ENCODE measurements around the gene VAPA. TPM values are rescaled to one million over a fixed set of nuclear protein-coding genes. Genes with fewer than 3 reads are reported as not detected.

VAPA gene
- polyA plus RNA-seq, 5 donors, result 177 to 231 (median 213) TPM

- no peak for DNase-seq
Observed at GRCh38 chr18:9931678-9932077, 17.9 kb downstream of the VAPA start.

GRCh38 chr18:9933865-9934264, 20.0 kb downstream of the VAPA start:
- no peak for DNase-seq

GRCh38 chr18:9934274-9934673, 20.5 kb downstream of the VAPA start:
- no peak for DNase-seq

DNA sequence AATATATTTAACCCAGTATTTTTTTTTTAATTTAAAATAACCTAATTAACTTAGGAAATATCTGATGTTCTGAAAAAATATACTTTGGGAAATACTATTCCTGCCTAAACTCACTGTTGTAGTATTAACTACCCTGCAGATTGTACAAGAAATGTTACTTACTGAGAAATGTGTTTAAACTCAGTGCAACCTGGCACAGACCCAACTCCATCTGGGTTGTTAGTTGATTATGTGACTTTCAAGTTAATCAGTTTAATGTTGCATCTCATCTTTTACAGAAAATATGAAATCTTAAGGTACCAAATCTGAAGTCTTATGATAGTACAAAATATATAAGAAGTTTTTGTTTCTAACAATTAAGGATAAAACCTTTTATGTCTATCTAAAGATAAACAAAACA, 27.3 kb downstream of the VAPA start:
- no peak for DNase-seq

DNA sequence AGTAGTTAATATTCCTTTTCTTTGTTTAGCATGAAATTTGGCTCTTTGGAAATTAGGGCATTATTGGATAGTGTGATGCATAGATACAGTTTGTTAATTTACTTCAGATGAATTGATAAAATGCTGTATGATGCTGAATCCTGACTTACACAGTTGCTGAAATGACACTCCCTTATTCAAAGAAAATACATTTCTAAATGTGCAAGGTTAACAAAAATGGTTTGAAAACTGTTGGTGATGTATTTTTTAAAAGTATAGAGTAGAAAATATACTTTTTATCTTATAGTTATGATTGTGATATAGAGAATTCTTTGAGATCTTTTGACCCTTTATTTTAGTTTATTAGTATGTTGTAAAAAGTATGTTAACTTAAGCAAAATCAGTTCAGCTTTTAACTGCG, 27.8 kb downstream of the VAPA start:
- no peak for DNase-seq

DNA sequence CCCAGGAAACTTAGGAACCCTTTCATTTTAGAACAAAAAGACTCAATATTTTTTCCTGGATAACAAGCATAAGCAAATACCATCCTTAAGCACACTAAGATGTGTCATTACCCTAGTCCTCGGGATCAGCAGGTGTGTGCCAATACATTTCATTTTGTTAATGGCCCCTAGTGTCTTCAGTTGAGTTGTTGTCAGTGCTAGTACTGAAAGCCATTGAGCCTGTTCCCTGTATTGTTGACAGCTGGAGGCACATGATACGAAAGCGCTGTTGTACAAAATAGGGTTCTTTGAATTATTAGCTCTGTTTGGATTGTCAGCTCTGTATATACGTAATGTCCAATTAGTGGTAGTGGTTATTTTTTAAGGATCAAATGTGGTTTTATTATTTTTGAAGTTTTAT, 29.5 kb downstream of the VAPA start:
- no peak for DNase-seq

DNA sequence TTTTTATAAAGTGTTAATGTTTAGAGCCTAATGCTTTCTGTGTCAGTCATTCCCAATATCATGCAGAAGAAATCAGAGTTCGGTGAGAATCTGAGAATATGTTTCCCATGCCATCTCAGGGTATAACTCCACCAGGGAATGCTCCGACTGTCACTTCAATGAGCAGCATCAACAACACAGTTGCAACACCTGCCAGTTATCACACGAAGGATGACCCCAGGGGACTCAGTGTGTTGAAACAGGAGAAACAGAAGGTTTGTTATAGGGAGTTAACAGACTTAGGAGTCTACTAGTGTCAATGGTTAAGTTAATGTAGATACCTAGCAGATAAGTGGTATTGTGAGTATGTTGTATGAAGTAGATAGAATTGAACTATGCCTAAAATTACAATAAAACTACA, 31.0 kb downstream of the VAPA start:
- DNase-seq, result no peak

DNA sequence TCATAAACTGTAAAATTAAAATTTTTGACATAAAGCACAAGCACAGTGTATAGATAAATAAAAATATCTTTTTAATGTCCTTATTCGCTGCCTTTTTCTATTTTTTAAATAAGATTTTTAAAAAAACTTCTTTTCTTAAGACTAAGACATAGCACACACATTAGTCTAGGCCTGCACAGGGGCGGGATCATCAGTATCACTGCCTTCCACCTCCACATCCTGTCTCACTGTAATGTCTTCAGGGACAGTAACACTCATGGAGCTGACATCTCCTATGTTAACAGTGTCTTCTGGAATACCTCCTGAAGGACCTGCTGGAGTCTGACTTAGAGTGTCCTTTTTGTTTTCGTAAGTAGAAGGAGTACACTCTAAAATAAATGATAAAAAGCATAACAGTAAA, 33.0 kb downstream of the VAPA start:
- no peak for DNase-seq

DNA sequence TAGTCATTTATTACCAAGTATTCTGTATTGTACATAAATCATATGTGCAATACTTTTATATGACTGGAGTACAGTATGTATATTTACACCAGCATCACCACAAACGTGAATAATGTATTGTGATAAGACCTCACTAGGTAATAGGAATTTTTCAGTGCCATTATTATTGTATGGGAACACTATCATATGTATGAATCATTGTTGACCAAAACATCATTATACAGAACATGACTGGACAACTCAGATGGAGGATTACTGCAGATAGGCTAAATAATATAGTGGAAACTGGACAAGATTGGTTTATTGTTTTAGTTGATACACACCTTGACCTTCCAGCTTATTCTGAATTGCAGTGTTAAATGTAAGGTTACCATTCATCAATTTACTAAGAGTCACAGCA, 33.4 kb downstream of the VAPA start:
- DNase-seq, result no peak

DNA sequence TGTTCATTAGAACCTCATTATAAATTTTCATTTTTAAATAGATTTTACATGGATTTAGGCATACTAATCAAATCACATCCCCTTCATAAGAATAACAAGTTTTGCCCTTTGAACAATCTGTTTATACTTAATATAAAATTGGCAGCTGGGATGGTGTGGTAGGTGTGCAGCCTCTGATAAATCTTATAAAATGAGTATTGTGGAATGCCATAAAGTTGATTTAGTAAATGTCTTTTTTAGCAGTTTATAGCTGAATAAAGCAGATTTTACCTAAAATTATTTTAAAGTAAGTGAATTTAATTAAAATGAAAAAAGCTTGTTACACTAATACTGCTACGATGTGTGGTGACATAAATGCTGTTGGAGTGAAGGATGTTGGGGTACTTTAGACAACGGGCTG, 35.5 kb downstream of the VAPA start:
- DNase-seq, result no peak

DNA sequence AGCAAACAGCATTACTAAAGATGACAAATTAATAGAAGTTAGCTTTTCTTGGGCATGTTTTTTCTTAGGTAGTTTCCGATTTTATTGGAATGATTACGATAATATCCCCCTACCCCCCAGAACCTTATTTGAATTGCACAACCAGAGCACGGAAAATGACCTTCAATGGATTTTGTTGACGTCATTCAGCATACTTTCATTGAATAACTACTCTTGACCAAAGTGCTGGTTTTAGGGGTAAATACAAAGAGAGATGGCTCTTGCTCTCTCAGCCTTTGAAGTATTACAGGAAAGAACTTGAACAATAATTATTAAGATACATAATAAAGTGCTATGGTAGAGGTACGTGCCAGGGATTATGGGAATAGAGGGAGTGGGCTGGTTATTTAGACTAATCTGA, 36.0 kb downstream of the VAPA start:
- DNase-seq, result no peak

- no peak for DNase-seq
Observed at GRCh38 chr18:9950289-9951016, 36.6 kb downstream of the VAPA start.

DNA sequence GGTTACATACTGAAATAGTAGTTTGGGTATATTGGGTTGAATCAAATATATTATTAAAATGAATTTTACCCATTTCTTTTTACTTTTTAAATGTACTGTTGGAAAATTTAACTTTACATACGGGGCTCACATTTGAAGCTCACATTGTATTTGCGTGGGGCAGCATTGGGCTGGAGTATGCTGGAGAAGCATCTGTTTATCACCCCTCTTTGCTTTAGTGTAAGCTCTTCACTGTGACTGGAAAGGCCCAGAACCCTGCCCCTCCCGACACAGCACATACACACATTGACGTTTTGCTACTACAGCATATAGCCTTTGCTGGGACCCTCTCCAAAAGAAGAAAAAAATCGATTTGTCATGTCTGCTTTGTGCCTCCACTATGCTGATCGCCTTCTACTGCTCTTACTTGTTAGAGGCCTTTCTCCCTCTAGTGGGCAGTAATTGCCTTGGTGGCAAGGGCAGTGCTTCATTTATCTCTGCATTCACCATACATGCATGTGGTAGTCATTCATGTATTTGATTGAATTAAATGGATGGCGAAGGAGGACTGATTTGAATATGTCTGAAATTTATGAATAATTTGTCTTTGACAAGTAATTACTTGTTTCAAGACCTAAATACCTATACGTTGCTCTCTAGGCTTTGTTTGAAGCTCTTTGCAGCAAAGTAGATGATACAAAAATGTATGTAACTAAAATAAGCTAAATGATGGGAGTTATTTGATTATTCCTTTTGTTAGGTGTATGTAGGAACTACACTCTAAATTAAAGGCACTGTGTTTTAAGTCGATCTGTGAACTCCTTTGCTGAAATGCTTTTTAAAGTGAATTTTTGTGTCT, 37.4 kb downstream of the VAPA start:
- peak; percentile 23 to 46 for DNase-seq

- DNase-seq, result no peak
Observed at GRCh38 chr18:9952633-9953416, 39.0 kb downstream of the VAPA start.

- DNase-seq, result no peak
Observed at GRCh38 chr18:9958861-9959399, 45.1 kb downstream of the VAPA start.

DNA sequence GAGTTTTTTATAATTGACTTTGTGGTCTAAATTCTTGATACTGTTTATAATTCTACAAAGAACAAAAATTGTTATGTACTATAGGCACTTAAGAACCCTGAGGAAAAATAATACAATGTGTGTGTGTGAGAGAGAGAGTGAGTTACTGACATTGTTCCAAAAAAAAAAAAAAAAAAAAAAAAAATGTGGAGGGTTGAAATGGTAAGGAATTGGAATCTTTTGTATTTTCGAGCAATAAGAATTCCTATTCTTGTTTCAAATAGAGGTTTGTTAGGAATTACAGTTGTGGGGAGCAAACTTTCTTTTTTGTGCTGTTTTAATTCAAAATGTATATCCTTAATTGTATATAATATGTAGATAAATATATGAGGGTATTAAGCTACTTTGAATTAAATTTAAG, 45.7 kb downstream of the VAPA start:
- DNase-seq, result no peak

DNA sequence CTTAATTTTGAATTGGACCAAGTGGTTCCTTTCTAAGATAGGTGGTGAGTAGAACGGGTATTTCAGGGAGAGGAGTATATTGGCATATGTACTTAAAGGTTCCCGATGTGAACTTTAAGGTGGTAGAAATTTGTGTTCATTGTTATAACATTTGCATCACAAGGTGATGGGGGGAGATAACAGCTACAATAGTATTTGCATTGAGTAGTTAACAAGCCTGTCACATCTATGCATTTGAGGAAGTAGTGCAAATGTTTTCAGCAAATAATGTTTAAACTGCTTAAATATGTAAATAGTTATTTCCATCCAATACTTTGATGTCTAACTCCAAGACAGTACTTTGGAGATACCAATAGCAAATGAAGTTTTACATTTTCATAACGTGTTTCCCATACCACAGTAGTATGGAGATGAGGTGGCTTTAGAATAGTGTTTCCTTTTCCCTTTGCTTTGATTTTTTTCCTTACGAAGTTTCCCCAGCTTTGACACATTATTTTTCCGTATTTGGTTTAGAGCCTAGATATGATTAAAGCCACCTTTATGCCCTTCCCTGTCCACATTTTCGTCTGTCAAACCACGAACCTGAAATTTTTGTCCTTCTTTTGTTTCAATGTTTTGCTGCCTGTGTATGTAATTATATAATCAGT, 46.6 kb downstream of the VAPA start:
- DNase-seq, result no peak

- DNase-seq, result no peak
Observed at GRCh38 chr18:9961041-9961440, 47.2 kb downstream of the VAPA start.

GRCh38 chr18:9965711-9966624, 52.2 kb downstream of the VAPA start:
- no peak for DNase-seq

DNA sequence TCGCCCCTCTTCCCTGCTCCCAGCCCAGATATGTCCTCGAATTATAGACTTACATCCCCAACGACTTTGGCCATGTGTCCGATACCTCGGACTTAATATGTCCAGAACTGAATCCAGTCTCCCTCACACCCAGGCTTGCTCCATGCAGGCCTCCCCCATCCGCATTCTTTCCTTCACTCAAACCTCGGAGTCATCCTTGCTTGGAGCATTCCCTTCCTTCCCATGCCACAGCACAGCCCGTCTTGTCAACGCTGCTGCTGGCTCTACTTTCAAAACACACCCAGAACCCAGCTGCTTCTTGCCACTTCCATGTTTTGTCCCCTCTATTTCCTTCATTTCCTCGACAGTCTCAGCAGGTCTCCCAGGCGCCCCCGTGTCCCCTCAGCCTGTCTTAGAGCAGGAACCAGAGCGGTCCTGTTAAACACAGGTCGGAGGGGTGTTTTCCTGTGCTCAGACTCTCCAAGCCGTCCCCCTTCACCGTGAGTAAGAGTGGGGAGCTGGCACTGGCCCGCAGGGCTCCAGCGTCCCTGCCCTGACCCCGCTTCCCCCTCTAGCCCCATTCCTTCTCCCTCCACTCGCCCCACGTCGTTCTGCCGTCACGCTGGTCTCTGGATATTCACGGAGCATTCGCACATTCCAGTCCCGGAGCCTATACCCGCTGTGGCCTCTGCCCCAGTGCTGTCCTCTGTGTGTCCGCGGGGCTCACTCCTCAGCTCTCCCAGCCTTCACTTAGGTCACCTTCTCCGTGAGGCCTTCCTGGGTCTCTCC, 54.4 kb downstream of the VAPA start:
- DNase-seq, result no peak
